CD4-positive, alpha-beta T cell treated with Interleukin-2 at 100 ng/mL for 4 hours (primary cell): ENCODE results near the gene ZDHHC7.

ENCODE experiments used
- DNase-seq: peaks from one replicate; pipeline ENCODE4 v3.0.0-alpha.2; 2020; ENCODE audit warnings: low spot score

The ZDHHC7 gene

GRCh38 chr16:84964386-84965128 is 46.8 kb downstream of the ZDHHC7 start:
- no peak for DNase-seq

- DNase-seq: no peak
Measured at GRCh38 chr16:84963066-84963465, 48.3 kb downstream of the ZDHHC7 start.

- no peak for DNase-seq
Measured at GRCh38 chr16:84960942-84961341, 50.4 kb downstream of the ZDHHC7 start.

- DNase-seq: no peak
Measured at GRCh38 chr16:84959784-84960417, 51.4 kb downstream of the ZDHHC7 start.

- DNase-seq: no peak
Measured at GRCh38 chr16:84959045-84959576, 52.2 kb downstream of the ZDHHC7 start.

GRCh38 chr16:84957792-84958191 is 53.5 kb downstream of the ZDHHC7 start:
- DNase-seq: no peak

- no peak for DNase-seq
Measured at GRCh38 chr16:84957192-84957591, 54.1 kb downstream of the ZDHHC7 start.

- DNase-seq: no peak
Measured at GRCh38 chr16:84955427-84955826, 55.9 kb downstream of the ZDHHC7 start.

- no peak for DNase-seq
Measured at GRCh38 chr16:84953190-84953746, 58.1 kb downstream of the ZDHHC7 start.

GRCh38 chr16:84952335-84953189 is 58.8 kb downstream of the ZDHHC7 start:
- peak; percentile 83 for DNase-seq

GRCh38 chr16:84950906-84951305 is 60.4 kb downstream of the ZDHHC7 start:
- peak; percentile 29 for DNase-seq

GRCh38 chr16:84949772-84950436 is 61.4 kb downstream of the ZDHHC7 start:
- DNase-seq: no peak

- DNase-seq: no peak
Measured at GRCh38 chr16:84948851-84949610, 62.3 kb downstream of the ZDHHC7 start.

- DNase-seq: no peak
Measured at GRCh38 chr16:84947996-84948850, 63.1 kb downstream of the ZDHHC7 start.

- DNase-seq: no peak
Measured at GRCh38 chr16:84947022-84947421, 64.3 kb downstream of the ZDHHC7 start.

- no peak for DNase-seq
Measured at GRCh38 chr16:84943620-84944019, 67.7 kb downstream of the ZDHHC7 start.

- no peak for DNase-seq
Measured at GRCh38 chr16:84942786-84943185, 68.5 kb downstream of the ZDHHC7 start.

GRCh38 chr16:84941921-84942320 is 69.4 kb downstream of the ZDHHC7 start:
- DNase-seq: no peak

GRCh38 chr16:84940670-84941551 is 70.4 kb downstream of the ZDHHC7 start:
- DNase-seq: no peak
